H1 (cell line): ENCODE results near the gene ADA. TPM values are rescaled to one million over a fixed set of nuclear protein-coding genes. Genes with fewer than 3 reads are reported as not detected.

Source experiments
- CBX5 ChIP-seq: fragments of 300-800, 300-1000 bp; sonication (generic); IDR thresholded peaks from 2 replicates; pipeline ENCODE4 v1.7.1; 2016; ENCODE audit warnings: antibody characterized with exemption, low read length, low read depth
- CTCF ChIP-seq, 3 experiments: IDR thresholded peaks; 1 replicate in 2 of 3; 2 replicates in 1 of 3; pipeline versions ENCODE4 v1.5.1 to v1.6.1; 2011; ENCODE audit warnings: low read length in 3 of 3, mild to moderate bottlenecking in 3 of 3, inconsistent platforms in 2 of 3, low read depth in 1 of 3, moderate library complexity in 1 of 3; ENCODE audit not compliant: insufficient read depth in 1 of 3; ENCODE audit errors: control extremely low read depth in 1 of 3
- E2F6 ChIP-seq: IDR thresholded peaks from 2 replicates; pipeline ENCODE4 v1.6.1; 2012; ENCODE audit warnings: inconsistent platforms
- GTF2F1 ChIP-seq: IDR thresholded peaks from 2 replicates; pipeline ENCODE4 v1.6.1; 2012; ENCODE audit warnings: low read depth, low read length, improper control_type of control experiment, borderline replicate concordance
- SP2 ChIP-seq: IDR thresholded peaks from 2 replicates; pipeline ENCODE4 v1.6.1; 2012; ENCODE audit warnings: mild to moderate bottlenecking, low read length, inconsistent platforms
- TAF7 ChIP-seq: optimal IDR thresholded peaks from 2 replicates; pipeline ENCODE3; 2011; ENCODE audit warnings: low read depth, mild to moderate bottlenecking, inconsistent platforms, low read length, moderate library complexity, borderline replicate concordance
- TBP ChIP-seq: IDR thresholded peaks from 2 replicates; pipeline ENCODE4 v1.6.1; 2011; ENCODE audit warnings: low read depth, low read length, improper control_type of control experiment
- polyA plus RNA-seq, 7 experiments: library from polyadenylated mRNA; depleted of rRNA in 3 of 7; stranded (reverse) in 5 of 7; unstranded in 2 of 7; fragments of >200 nt in 5 of 7; fragments of 200-250 nt in 2 of 7; gene quantifications; 1 replicate in 5 of 7; 2 replicates in 1 of 7; 4 replicates in 1 of 7; pipeline versions ENCODE4 v1.2.1 to v1.2.3, GENCODE V29; 2011 to 2013; ENCODE audit warnings: missing spikeins in 2 of 7, mixed read lengths in 2 of 7
- total RNA-seq: library from RNA; stranded (reverse); fragmentation: NEBNext Ultra II Directional; extraction: Animal tissue kit (Norgen Biotek cat#: 25700); gene quantifications from 2 replicates; pipeline ENCODE4 v1.2.1, GENCODE V29; 2021

Gene ADA
- total and polyA plus RNA-seq, 2 of the 8 experiments (the other 6 are each of a cell fraction or from before 2014, with no cell fraction given) = 19.9 to 32.8 TPM

- TF ChIP-seq CTCF (IDR thresholded peaks at IDR 0.05; ENCODE audit: control extremely low read depth in 1 of 3, insufficient read depth in 1 of 3, low read depth in 1 of 3, low read length in 3 of 3) (no peak), GTF2F1 (no peak), TAF7 (no peak), E2F6 (no peak), TBP (no peak), CBX5 (no peak), SP2 (no peak)
These were observed 34.9 kb downstream of the ADA start (continued) for GRCh38 chr20:44616604-44616964.
